CD4-positive, alpha-beta T cell treated with Interleukin-17A for 1 hour (primary cell): ENCODE data around the gene SARM1.

Source experiments
- DNase-seq: peaks from one replicate; pipeline ENCODE4 v3.0.0-alpha.2; 2020

Gene SARM1

DNA sequence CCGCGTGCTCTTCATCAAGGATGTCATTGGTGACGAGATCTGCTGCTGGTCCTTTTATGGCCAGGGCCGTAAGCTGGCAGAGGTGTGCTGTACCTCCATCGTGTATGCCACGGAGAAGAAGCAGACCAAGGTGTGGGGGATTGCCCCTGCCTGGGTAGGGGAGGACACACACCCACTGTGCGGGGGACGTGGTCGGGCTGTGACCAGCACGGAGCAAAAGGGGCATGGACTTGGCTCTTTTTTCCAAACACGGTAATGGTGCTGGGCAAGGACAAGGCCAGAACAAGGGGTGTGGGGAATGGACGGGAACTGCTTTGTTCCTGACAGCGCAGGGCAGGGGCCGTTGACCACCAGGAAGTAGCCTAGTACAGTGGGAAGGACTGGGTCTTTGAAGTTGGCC lies 29.2 kb upstream of the SARM1 start:
- DNase-seq, result no peak

GRCh38 chr17:28343491-28343932 lies 28.0 kb upstream of the SARM1 start:
- DNase-seq, result no peak

- DNase-seq, result no peak
Measured at GRCh38 chr17:28344011-28344410, 27.5 kb upstream of the SARM1 start.

DNA sequence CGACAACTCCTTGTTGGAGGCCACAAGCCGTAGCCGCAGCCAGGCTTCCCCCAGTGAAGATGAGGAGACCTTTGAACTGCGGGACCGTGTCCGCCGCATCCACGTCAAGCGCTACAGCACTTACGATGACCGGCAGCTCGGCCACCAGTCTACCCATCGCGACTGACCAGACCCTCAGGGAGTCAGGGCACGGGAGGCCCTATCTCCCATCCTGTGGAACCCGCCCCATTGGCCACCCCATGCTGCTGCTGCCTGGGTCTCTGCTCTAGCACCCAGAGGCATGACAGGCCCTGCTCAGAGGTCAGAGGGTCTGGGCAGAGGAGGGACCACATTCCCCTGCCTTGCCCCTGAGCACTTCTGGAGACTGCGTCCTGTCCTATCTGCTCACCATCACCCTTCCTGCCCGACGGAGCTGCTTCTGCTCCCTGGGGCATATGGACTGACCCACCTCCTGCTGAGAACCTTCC lies 27.0 kb upstream of the SARM1 start:
- no peak for DNase-seq

DNA sequence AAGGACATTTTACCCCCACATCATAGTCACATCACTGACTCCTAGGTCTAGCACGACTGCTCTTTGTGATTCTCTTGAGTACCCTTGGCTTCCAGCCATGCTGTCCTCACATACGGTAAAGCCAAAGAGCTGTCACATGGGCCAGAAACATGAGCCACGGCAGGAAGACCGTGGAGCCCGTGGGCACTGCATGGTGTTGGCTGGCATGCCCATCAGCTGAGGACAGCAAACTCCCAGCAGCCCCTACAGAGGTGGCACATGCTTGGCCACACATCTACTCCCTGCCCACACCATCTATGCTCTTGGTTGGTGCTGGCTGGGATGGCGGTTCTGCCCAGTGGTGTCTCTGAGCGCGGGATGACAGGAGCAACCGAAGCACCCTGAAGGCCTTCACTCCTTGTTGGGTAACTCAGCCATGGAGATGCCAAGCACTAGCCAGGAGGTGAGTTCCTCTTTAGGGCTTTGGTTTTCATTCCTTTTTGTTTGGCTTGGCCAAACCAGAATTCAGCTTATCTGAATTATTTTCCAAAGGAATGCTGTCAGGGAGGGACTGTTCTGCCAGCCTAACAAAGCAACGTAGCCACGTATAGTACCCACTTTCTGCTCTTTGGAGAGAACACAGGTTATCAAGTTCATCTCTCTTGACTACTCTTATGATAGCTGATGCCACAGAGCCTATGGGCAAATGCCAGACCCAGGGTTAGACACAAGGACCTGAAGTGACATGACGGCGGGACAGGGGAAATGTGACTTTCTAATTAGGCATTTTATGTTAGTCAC lies 25.9 kb upstream of the SARM1 start:
- no peak for DNase-seq

GRCh38 chr17:28346199-28346580 lies 25.3 kb upstream of the SARM1 start:
- DNase-seq, result no peak

DNA sequence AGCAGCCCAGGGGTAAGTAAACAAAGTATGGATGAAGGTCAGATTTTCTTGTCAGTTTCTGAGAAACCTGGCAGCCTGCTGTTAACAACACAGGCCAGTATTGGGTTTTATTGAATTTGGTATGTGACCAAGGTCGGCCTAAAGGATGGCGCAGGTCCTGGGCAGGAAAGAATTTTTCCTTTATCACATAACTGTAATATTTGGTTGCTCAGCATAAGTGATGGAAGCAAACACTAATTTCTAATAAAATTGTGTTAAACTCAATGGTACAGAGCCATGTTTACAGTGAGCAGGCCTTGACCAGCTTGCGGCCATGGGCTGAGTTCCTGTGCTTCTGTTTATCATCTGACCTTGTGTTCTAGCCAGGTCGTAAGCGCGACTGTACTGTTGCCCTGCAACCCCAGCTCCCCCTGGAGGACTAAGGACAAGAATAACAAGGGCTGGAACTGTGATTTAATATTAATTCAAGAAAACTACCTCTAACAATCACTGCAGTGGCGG lies 24.7 kb upstream of the SARM1 start:
- DNase-seq, result no peak

- DNase-seq, result no peak
Measured at GRCh38 chr17:28347261-28347891, 24.1 kb upstream of the SARM1 start.

- no peak for DNase-seq
Measured at GRCh38 chr17:28348979-28349378, 22.5 kb upstream of the SARM1 start.

- no peak for DNase-seq
Measured at GRCh38 chr17:28350271-28350670, 21.2 kb upstream of the SARM1 start.

DNA sequence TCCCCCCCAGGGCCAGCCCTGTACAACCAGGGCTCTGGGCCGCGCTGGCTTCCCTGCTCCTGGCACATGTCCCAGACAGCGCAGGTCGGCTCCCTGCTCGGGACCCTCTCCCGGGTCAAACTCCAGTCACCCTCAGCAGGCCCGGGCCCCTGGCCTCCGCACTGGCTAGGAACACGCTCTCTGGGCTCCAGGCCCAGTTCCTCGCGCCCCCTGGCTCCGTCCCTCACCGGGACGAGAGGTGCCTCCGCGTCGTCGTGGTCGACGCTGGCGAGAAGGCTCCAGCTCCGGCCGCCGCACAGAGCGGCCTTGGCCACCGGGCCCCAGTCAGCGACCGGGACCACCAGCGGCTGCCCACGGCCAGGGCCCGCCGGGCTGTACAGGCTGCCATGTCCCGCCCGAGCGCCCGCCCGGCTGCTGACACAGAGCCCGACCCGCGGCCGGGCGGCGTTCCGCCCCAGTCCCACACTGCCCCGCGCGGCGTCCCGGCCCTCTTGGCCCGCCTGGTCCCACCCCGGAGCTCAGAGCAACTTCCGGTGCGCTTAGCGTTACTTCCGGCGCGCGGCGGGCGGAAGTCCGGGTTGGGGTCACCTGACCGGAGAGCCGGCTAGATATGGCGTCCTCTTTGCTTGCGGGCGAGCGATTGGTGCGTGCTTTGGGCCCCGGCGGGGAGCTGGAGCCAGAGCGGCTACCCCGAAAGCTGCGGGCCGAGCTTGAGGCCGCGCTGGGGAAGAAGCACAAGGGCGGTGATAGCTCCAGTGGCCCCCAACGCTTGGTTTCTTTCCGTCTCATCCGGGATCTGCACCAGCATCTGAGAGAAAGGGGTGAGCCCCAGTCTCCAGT lies 14.2 kb upstream of the SARM1 start, which contains the start of gene POLDIP2:
POLDIP2 (minus strand) TSS at position 467 of the 840 bp plus-strand sequence; CDS start at position 388, 79 bp downstream.
- peak; percentile 97 for DNase-seq

DNA sequence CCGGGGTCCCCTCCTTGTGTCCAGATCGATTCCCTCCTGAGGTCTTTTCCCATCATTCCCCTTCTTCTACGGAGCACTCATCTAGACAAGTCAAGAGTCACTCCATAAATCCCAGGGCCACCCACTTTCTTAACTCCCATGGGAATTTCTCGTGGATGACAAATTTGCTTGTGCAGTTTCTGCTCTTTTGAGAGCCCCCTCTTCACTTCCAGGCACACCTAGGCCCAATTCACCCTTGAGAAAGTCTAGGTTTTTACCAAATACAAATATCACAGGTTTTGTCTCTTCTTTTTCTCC lies 13.6 kb upstream of the SARM1 start:
- no peak for DNase-seq

GRCh38 chr17:28363186-28363585 lies 8.3 kb upstream of the SARM1 start:
- DNase-seq, result no peak

GRCh38 chr17:28363776-28364650 lies 7.5 kb upstream of the SARM1 start:
- DNase-seq, result no peak

- no peak for DNase-seq
Measured at GRCh38 chr17:28364665-28365363, 6.7 kb upstream of the SARM1 start, which contains the start of gene SEBOX. Gene SEBOX (minus strand): TSS chr17:28365199. CDS start chr17:28365151, 48 bp downstream.

DNA sequence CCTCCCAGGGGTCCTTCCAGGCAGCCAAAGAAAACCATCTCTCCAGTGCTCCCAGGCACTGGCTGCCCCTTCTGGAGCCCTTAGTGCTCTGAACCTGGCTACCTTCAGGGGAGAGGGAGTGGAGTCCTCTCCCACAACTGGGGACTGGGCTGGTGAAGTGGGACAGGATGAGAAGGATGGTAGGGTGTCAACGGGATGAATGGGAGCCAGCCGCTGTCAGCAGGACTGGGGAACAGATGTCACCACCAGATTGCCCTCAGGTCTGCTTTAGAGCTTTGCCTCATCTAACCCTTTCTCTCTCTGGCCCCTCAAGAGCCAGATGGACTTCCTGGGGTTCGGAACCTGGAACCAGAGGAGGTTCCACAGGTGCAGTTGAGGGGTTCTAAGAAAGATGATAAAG lies 6.0 kb upstream of the SARM1 start:
- no peak for DNase-seq

GRCh38 chr17:28366605-28367004 lies 4.9 kb upstream of the SARM1 start:
- no peak for DNase-seq

GRCh38 chr17:28367641-28368305 lies 3.7 kb upstream of the SARM1 start:
- no peak for DNase-seq

- no peak for DNase-seq
Measured at GRCh38 chr17:28368306-28368831, 3.1 kb upstream of the SARM1 start.

DNA sequence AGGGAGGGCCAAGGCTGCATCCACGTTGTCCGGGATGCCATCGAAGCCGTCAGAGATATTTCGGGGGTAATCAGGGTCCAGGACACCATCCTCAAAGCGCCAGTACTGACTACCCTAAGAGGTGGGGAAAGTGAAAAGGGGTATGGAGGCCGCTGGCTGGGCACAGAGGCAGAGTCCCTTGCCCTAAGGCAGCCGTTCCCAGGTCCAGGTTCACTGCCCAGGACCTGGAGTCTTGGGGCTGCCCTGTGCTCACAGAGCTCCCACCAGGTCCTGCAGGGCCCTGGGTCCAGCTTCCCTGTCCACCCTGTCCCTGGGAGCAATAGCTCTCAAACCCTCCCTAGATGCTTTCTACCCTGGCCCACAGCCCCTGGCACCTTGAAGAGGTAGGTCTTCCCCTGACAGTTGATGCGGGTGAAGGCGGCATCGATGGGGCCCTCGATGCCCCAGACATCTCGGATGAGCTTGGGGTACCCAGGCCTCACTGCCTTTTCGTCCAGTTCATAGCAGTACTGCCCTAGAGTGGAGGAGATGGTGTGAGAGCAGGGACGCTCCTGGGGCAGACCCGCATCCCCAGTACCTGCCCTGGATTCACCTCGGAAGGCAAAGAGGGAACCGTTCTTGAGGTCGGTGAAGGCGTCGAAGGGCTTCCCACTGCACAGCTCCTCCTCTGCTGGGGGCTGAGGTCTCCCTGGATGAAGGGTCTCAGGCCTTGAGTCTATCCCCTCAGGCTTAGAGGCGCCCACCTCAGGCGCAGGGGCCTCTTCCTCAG lies 2.4 kb upstream of the SARM1 start:
- DNase-seq, result no peak
